Measurements from ENCODE around the gene TMEM108.

- TF ChIP-seq CTCF (optimal IDR thresholded peaks at IDR 0.05 in 1 of 3, IDR thresholded peaks at IDR 0.05 in 1 of 3, conservative IDR thresholded peaks at IDR 0.05 in 1 of 3; ENCODE audit: extremely low read depth in 1 of 3, insufficient read depth in 2 of 3, low read length in 3 of 3): no peak
- TF ChIP-seq EZH2 (IDR thresholded peaks at IDR 0.05; ENCODE audit: low read length): no peak
These were observed 15.3 kb downstream of the TMEM108 start for GRCh38 chr3:133053532-133053931.

Measured in keratinocyte (primary cell).